ENCODE data around the gene CRYM. TPM values are rescaled to one million over a fixed set of nuclear protein-coding genes. Genes with fewer than 3 reads are reported as not detected.
"Not testable (repeated sequence)": the region's sequence is repeated elsewhere in the genome, so short reads cannot be mapped to it uniquely, and the experiment has no call there.

The CRYM gene
- total RNA-seq, 8 experiments from 2014 or later = 0.55 to 66.7 (median 1.7) TPM; not detected in 1

DNA sequence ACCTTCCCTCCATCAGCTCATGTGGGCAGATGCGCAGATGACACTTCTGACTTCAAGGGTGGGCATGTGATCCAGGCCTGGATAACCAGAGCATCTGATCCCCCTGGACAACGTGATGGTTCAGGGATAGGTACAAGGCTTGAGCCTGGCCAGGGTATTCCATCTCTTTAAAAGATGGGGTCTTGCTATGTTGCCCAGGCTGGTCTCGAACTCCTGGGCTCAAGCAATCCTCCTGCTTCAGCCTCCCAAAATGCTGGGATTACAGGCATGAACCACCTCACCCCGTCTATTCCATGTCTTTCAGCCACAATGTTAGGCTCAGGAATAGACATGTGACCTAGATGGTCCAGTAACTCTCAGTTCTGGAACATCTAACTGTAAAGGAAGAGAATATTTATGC, 20.8 kb downstream of the CRYM start:
- H3K27ac ChIP-seq = no peak overlapping the region
- WGBS, 10 experiments = 79 to 100% (median 90%) methylated on average over 1 to 4 of the region's 4 CpGs; no CpG with 5 or more reads in 5 of the 10 experiments
- in situ Hi-C loops (cut with MboI; ENCODE audit: low pct_unique_long_range_greater_than_20kb in 2 of 9, low sequenced_read_pairs in 9 of 9, unreplicated experiment in 9 of 9) = no loop called here
- H3K4me1 ChIP-seq (replicated peaks in 1 of 2) = peaks cover 0 to 5% of the 10 kb centered on the region in 2 donors
- H3K4me3 ChIP-seq = no peak overlapping the region
- no peak for ATAC-seq (replicated peaks in 6 of 8)

DNA sequence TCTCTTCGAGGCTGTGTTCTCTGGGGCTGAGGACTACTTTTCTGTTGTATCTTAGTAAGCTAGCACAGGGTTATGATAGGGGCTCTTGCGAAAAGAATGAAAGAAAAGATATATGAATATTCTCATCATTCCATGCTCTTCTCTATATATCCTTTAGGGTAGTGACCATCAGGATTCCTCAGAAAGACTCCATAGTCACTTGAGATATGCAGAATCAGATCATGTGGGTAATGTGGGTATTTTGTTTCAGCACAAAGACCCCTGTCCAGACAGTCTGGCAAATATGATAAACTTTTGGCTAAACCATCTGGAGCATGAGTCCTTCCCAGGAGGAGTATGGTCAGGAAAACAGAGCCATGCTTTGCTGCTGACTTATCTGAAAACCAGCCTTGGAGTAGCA, 21.5 kb downstream of the CRYM start:
- no peak overlapping the region for H3K27ac ChIP-seq
- no peak overlapping the region for H3K4me3 ChIP-seq
- no peak for ATAC-seq (replicated peaks in 6 of 8)
- peaks cover 0 to 5% of the 10 kb centered on the region in 2 donors for H3K4me1 ChIP-seq (replicated peaks in 1 of 2)
- 33 to 100% (median 81%) methylated on average over 1 to 2 of the region's 2 CpGs for WGBS, 10 experiments
- in situ Hi-C loops (cut with MboI; ENCODE audit: low pct_unique_long_range_greater_than_20kb in 2 of 9, low sequenced_read_pairs in 9 of 9, unreplicated experiment in 9 of 9) = no loop called here

- in situ Hi-C loops (cut with MboI; ENCODE audit: low pct_unique_long_range_greater_than_20kb in 2 of 9, low sequenced_read_pairs in 9 of 9, unreplicated experiment in 9 of 9) = no loop called here
- no peak overlapping the region for H3K4me3 ChIP-seq
- no peak for ATAC-seq (replicated peaks in 6 of 8)
- WGBS, 10 experiments = 36 to 100% (median 83%) methylated on average over 1 to 3 of the region's 3 CpGs; no CpG with 5 or more reads in 1 of the 10 experiments
- H3K4me1 ChIP-seq (replicated peaks in 1 of 2) = no peaks in the 10 kb centered on the region
- H3K27ac ChIP-seq = no peak overlapping the region
Observed at GRCh38 chr16:21253470-21253869, 24.6 kb downstream of the CRYM start.

DNA sequence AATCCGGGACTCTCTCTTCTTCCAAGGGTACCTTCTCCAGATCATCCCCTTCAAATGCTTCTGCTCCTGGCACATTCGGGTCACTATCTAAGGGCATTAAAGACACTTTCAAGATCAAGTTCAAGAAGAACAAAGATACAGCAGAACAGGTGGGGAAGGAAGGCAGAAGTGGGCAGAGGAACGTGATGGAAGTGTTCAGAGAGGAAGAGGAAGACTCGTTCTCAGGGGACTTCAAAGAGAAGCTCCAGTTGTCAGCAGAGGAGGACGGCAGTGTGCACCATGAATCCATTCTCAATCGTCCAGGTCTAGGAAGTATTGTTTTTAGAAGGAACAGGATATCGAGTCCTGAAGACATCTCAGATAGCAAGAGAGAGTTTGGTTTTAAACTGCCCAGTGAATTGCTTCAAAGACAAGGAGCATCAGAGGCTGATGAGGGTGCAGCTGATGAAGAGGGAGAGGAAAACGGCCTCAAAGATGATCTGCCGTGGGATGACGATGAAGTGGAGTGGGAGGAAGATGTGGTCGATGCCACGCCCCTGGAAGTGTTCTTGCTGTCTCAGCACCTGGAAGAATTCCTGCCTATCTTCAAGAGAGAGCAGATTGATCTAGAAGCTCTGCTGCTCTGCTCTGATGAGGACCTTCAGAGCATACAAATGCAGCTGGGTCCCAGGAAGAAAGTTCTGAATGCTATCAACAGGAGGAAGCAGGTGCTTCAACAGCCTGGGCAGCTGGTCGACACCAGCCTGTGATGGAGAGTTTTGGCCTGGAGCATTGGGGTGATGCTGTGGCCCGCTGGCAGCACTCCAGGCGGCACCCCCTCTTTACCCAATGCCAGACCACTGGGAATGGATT, 27.8 kb downstream of the CRYM start:
- no peak overlapping the region for H3K4me3 ChIP-seq
- 27 to 78% (median 60%) methylated on average over 1 to 12 of the region's 15 CpGs for whole genome bisulfite sequencing, 10 experiments
- ATAC-seq (replicated peaks in 6 of 8) = no peak
- no peak overlapping the region for H3K27ac ChIP-seq
- no peaks in the 10 kb centered on the region for H3K4me1 ChIP-seq (replicated peaks in 1 of 2)
- in situ Hi-C loops (cut with MboI; ENCODE audit: low pct_unique_long_range_greater_than_20kb in 2 of 9, low sequenced_read_pairs in 9 of 9, unreplicated experiment in 9 of 9) = no loop called here

DNA sequence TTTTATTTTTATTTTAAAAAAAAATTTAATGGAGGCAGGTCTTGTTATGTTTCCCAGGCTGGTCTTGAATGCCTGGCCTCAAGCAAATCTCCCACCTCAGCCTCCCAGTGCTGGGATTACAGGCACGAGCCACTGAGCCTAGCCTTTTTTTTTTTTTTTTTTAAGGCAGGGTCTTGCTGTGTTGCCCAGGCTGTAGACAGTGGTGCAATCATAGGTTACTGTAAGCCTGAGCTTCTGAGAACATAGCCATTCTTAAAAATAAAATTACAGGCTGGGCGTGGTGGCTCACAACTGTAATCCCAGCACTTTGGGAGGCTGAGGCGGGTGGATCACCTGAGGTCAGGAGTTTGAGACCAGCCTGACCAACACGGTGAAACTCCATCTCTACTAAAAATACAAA, 29.9 kb downstream of the CRYM start:
- H3K4me3 ChIP-seq; ATAC-seq (replicated peaks in 6 of 8); H3K4me1 ChIP-seq (replicated peaks in 1 of 2); in situ Hi-C loops (cut with MboI; ENCODE audit: low pct_unique_long_range_greater_than_20kb in 2 of 9, low sequenced_read_pairs in 9 of 9, unreplicated experiment in 9 of 9); H3K27ac ChIP-seq: not testable (repeated sequence)
- WGBS, 10 experiments = 0 to 76% (median 69%) methylated on average over 1 to 4 of the region's 4 CpGs; no CpG with 5 or more reads in 4 of the 10 experiments

DNA sequence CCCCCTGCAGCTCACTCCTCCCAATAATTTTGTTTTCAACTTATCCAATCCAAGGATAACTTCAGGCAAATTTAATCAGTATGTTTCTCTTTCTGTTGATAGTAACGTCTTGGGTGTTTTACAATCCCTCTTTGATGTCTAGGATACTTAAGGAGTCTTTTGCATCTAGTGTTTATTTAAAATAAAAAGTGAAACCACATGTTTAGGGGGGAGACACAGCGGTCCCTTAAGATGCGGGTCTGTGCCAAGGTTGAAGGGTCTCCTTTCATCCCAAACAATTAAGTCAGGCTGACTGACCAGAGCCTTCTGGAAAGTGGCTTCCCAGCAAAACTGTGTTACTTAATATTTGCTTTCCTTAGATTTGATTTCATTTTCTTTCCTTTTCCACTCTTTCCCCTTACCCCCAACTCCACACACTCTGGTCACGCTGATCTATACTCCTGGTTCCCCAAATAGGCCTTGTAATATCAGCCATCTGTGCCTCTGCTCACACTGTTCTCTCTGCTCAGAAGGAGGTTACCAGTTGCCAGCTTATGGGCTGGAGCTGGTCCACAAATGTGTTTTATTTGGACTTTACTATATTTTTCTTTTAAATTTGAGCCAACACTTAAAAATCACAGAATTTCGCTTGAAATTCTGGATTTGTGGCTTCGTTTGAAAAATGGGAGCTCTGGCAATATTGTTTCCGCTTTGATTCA, 33.4 kb downstream of the CRYM start:
- Histone ChIP-seq H3K4me3 (no peak overlapping the region), H3K4me1 (replicated peaks in 1 of 2) (no peaks in the 10 kb centered on the region), H3K27ac (no peak overlapping the region)
- in situ Hi-C loops (cut with MboI; ENCODE audit: low pct_unique_long_range_greater_than_20kb in 2 of 9, low sequenced_read_pairs in 9 of 9, unreplicated experiment in 9 of 9) = no loop called here
- WGBS, 10 experiments = 0 to 100% (median 85%) methylated on average over 2 to 6 of the region's 7 CpGs; no CpG with 5 or more reads in 1 of the 10 experiments
- ATAC-seq (replicated peaks in 6 of 8) = no peak

GRCh38 chr16:21242756-21243155, 35.3 kb downstream of the CRYM start:
- in situ Hi-C loops (cut with MboI; ENCODE audit: low pct_unique_long_range_greater_than_20kb in 2 of 9, low sequenced_read_pairs in 9 of 9, unreplicated experiment in 9 of 9) = no loop called here
- Histone ChIP-seq H3K4me1 (replicated peaks in 1 of 2) (no peaks in the 10 kb centered on the region), H3K27ac (no peak overlapping the region), H3K4me3 (no peak overlapping the region)
- ATAC-seq (replicated peaks in 6 of 8) = no peak
- 0 to 100% (median 36%) methylated on average over 1 to 2 of the region's 2 CpGs for WGBS, 10 experiments

- WGBS, 10 experiments = 43 to 95% (median 80%) methylated on average over 1 to 4 of the region's 4 CpGs
- no peak for ATAC-seq (replicated peaks in 6 of 8)
- H3K27ac ChIP-seq = no peak overlapping the region
- H3K4me3 ChIP-seq = no peak overlapping the region
- in situ Hi-C loops (cut with MboI; ENCODE audit: low pct_unique_long_range_greater_than_20kb in 2 of 9, low sequenced_read_pairs in 9 of 9, unreplicated experiment in 9 of 9) = no loop called here
- H3K4me1 ChIP-seq (replicated peaks in 1 of 2) = no peaks in the 10 kb centered on the region
Observed at GRCh38 chr16:21239646-21240045, 38.4 kb downstream of the CRYM start.

DNA sequence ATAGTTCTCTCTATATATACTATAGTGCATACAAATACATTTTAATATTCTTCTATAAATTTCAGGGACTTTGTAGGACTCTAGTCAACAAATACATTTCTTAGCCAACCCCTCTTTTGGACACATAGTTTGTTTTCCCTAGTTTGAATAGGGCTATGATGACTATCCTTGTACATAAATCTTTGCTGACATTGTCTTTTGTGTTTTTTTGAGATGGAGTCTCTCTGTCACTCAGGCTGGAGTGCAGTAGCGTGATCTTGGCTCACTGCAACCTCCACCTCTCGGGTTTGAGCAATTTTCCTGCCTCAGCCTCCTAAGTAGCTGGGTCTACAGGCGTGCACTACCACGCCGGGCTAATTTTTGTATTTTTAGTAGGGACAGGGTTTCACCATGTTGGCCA, 41.3 kb downstream of the CRYM start:
- Histone ChIP-seq H3K27ac (no peak overlapping the region), H3K4me1 (replicated peaks in 1 of 2) (no peaks in the 10 kb centered on the region), H3K4me3 (no peak overlapping the region)
- ATAC-seq (replicated peaks in 6 of 8) = no peak
- 0 to 88% (median 60%) methylated on average over 1 to 5 of the region's 5 CpGs; no CpG with 5 or more reads in 3 of the 10 experiments for WGBS, 10 experiments
- in situ Hi-C loops (cut with MboI; ENCODE audit: low pct_unique_long_range_greater_than_20kb in 2 of 9, low sequenced_read_pairs in 9 of 9, unreplicated experiment in 9 of 9) = no loop called here

- Histone ChIP-seq H3K27ac (no peak overlapping the region), H3K4me3 (no peak overlapping the region), H3K4me1 (replicated peaks in 1 of 2) (no peaks in the 10 kb centered on the region)
- no peak for ATAC-seq (replicated peaks in 6 of 8)
- in situ Hi-C loops (cut with MboI; ENCODE audit: low pct_unique_long_range_greater_than_20kb in 2 of 9, low sequenced_read_pairs in 9 of 9, unreplicated experiment in 9 of 9) = no loop called here
- WGBS, 10 experiments = 0 to 80% (median 50%) methylated on average over 1 to 3 of the region's 3 CpGs; no CpG with 5 or more reads in 1 of the 10 experiments
Observed at GRCh38 chr16:21235199-21235585, 42.9 kb downstream of the CRYM start.

DNA sequence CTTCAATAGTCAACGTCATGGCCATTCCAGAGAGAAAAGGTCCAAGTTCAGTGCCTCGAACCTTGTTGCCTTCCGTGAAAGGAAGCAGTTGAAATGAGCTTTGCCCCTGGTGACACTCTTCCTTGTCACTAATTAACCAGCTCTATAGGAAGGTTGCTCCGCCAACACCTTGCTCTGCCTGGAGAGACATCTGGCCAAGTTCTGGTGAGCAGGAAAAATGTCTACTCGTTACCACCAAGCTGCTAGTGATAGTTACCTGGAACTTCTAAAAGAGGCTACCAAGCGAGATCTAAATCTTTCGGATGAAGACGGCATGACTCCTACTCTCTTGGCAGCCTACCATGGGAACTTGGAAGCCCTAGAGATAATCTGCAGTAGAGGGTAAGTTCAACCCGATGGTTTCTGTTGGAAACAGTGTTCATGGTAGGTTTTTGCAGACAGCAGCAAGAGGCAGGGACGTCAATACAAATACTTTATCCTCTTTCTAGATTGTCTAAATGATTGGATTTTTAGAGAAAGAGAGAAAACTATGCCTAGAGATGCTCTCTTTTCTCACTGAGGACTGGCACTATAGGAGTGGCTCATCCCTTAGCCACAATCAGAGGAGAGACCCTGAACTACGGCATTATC, 44.5 kb downstream of the CRYM start, which contains the start of gene ANKS4B:
ANKS4B (plus strand) TSS at position 179 of the 630 bp plus-strand sequence; CDS start at position 218, 39 bp downstream.
- WGBS, 10 experiments = 37 to 91% (median 79%) methylated on average over 1 to 7 of the region's 11 CpGs; no CpG with 5 or more reads in 1 of the 10 experiments
- in situ Hi-C loops (cut with MboI; ENCODE audit: low pct_unique_long_range_greater_than_20kb in 2 of 9, low sequenced_read_pairs in 9 of 9, unreplicated experiment in 9 of 9) = no loop called here

DNA sequence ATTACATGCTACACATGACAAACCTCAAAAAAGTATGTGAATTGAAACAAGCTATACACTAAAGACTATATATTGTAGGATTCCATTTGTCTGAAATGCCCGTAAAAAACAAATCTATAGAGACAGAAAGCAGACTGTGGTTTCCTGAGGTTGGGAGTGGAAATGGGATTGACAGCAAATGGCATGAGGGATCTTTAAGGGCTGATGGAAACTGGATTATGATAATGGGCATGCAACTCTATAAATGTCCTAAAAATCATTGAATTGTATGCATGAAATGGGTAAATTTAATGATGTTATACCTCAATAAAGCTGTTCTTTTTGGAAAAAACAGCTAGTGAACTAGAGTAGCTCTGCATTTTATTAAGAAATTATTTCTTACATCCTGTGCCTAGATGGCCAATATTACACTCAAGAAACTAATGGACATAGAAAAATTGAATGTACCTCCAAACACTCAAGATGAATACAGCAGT, 45.0 kb downstream of the CRYM start:
- no peak overlapping the region for H3K4me3 ChIP-seq
- H3K4me1 ChIP-seq (replicated peaks in 1 of 2) = no peaks in the 10 kb centered on the region
- H3K27ac ChIP-seq = no peak overlapping the region
- ATAC-seq (replicated peaks in 6 of 8) = no peak
- 43 to 100% (median 94%) methylated on average over 1 of the region's 1 CpG; no CpG with 5 or more reads in 4 of the 10 experiments for WGBS, 10 experiments
- in situ Hi-C loops (cut with MboI; ENCODE audit: low pct_unique_long_range_greater_than_20kb in 2 of 9, low sequenced_read_pairs in 9 of 9, unreplicated experiment in 9 of 9) = no loop called here

More for the DNA sequence above, 44.5 kb downstream of the CRYM start, which contains the start of gene ANKS4B:
- no peaks in the 10 kb centered on the region for H3K4me1 ChIP-seq (replicated peaks in 1 of 2)
- no peak within 1 kb of the TSS for H3K4me3 ChIP-seq
- no peak within 1 kb of the TSS for H3K27ac ChIP-seq
- ATAC-seq (replicated peaks in 6 of 8) = no peak

- ATAC-seq (replicated peaks in 6 of 8) = no peak
- 0 to 80% (median 70%) methylated on average over 1 to 2 of the region's 2 CpGs; no CpG with 5 or more reads in 4 of the 10 experiments for WGBS, 10 experiments
- Histone ChIP-seq H3K4me1 (replicated peaks in 1 of 2) (no peaks in the 10 kb centered on the region), H3K4me3 (no peak overlapping the region), H3K27ac (no peak overlapping the region)
- in situ Hi-C loops (cut with MboI; ENCODE audit: low pct_unique_long_range_greater_than_20kb in 2 of 9, low sequenced_read_pairs in 9 of 9, unreplicated experiment in 9 of 9) = no loop called here
Observed at GRCh38 chr16:21228361-21228872, 49.7 kb downstream of the CRYM start.

All from motor neuron (in vitro differentiated cells).